NK-92 (cell line): ENCODE measurements around the gene ODF4.
"Not testable (repeated sequence)": the region's sequence is repeated elsewhere in the genome, so short reads cannot be mapped to it uniquely, and the experiment has no call there.

Source experiments
- DNase-seq: peaks from one replicate; lab custom pipeline; 2025; ENCODE audit not compliant: unreplicated experiment; lab: John Stamatoyannopoulos, UW

ODF4 gene

DNA sequence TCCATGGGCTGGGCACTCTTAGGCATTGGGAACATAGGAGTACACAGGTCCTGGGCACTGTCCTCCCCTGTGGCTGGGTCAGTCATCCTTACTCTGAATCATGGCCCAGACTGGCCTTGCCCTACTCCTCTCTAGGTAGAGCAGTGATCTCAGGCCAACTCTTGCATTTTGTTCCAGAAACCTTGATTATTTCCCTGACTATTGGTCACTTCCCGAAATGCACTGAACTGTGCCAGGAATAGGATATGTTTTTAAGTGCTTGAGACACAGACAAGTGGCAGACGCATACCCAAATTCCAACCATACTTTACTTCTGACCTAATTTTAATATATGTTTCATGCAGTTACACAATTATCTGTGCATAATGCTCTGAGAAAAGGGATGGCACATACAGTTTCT is 26.6 kb downstream of the ODF4 start:
- no peak for DNase-seq

- no peak for DNase-seq
Measured at GRCh38 chr17:8368193-8368592, 28.6 kb downstream of the ODF4 start.

GRCh38 chr17:8369944-8370343 is 30.3 kb downstream of the ODF4 start:
- no peak for DNase-seq

DNA sequence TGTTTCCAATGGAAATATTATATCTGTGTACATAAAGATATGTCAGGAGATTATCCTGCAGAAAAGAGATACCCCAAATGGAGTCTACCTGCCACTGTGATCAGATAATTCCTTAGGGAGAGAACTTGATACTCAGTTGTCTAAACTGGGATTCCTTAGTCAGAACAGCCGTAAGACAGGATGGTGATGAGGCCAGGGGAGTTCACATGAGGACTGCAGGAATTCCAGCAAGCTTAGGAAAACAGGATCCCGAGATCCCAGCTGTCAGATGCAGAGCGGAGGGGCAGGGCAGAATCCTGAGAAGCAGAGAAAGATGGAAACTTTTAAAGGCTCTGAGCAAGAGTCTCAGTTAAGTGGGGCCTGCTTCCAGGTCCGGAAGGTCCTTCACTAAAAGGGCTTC is 32.1 kb downstream of the ODF4 start:
- no peak for DNase-seq

- DNase-seq: no peak
Measured at GRCh38 chr17:8372422-8372821, 32.8 kb downstream of the ODF4 start.

- not testable (repeated sequence) for DNase-seq
Measured at GRCh38 chr17:8373856-8374255, 34.2 kb downstream of the ODF4 start.

GRCh38 chr17:8375738-8376259 is 36.2 kb downstream of the ODF4 start:
- DNase-seq: no peak

- DNase-seq: peak; percentile 29
Measured at GRCh38 chr17:8376271-8377067, 36.8 kb downstream of the ODF4 start, which contains the start of gene KRABD2. TSS of gene KRABD2 (minus strand) at chr17:8376704.

- no peak for DNase-seq
Measured at GRCh38 chr17:8377422-8377821, 37.8 kb downstream of the ODF4 start.

GRCh38 chr17:8378117-8378516 is 38.5 kb downstream of the ODF4 start:
- DNase-seq: not testable (repeated sequence)

GRCh38 chr17:8380049-8380448 is 40.4 kb downstream of the ODF4 start:
- DNase-seq: no peak

- DNase-seq: no peak
Measured at GRCh38 chr17:8382052-8382879, 42.6 kb downstream of the ODF4 start.

DNA sequence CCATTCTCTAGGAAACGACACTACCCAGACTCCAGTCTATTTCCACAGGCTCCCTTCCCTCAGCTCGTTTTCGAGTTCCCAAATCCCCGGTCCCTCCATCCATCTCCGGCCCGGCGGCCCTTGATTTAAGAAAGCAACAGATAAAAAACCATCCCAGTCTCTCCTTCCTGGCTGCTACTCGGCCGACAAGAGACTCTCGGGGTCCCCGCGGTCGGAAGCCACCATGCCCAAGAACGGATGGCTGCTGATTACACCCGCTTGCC is 43.2 kb downstream of the ODF4 start:
- DNase-seq: no peak

GRCh38 chr17:8383143-8383822 is 43.6 kb downstream of the ODF4 start, which contains the start of gene RPL26:
TSS of gene RPL26 (minus strand) at chr17:8383193. CDS start at chr17:8382310, 883 bp downstream.
- DNase-seq: peak; percentile 75

- no peak for DNase-seq
Measured at GRCh38 chr17:8384801-8385378, 45.2 kb downstream of the ODF4 start.

DNA sequence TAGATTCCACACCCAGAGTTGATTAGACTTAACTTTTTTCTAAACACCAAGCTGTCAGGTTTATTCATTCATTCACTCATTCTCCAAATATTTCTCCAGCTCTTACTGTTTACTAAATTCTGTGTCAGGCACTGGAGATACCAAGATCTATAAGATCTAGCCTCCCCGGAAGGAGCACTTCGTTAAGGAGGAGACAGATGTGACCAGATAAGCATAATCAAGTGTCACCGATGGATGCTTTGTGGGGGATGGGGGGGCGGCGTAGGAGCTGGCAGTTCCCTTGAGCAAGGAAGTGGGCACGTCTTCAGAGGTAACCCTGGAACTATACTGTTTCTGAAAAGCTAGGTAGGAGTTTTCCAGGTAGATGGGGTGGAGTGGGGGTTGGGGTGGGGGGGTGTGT is 47.2 kb downstream of the ODF4 start:
- DNase-seq: no peak

DNA sequence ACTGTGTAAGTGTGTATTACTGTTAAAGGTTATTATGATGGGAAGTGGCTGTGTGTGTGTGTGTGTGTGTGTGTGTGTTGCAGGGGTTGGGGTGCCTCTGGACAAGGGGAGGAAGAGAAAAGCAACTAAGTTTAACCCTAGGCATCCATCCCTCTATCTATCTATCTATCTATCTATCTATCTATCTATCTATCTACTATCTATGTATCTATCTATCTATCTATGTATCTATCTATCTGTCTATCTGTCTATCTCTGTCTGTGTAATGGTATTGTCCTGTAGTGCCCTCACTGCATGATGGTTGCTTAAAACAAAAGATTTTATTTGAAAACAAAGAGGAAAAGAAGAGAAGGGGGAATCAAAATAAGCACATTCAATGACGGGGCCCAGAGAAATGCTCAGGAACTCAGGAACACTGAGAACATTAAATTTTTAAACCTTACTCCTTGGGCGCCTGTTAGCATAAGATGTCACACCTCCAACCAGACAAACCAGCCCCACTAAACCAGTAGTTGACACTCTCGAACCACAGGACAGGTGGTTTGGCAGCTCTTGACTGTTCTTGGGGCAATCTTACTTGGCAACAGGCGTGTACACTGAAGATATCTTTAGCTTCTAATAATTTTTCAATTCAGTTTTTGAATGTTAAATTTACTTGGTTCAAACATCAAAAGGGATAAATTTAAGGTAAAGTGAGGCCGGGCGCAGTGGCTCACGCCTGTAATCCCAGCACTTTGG is 48.4 kb downstream of the ODF4 start:
- no peak for DNase-seq

DNA sequence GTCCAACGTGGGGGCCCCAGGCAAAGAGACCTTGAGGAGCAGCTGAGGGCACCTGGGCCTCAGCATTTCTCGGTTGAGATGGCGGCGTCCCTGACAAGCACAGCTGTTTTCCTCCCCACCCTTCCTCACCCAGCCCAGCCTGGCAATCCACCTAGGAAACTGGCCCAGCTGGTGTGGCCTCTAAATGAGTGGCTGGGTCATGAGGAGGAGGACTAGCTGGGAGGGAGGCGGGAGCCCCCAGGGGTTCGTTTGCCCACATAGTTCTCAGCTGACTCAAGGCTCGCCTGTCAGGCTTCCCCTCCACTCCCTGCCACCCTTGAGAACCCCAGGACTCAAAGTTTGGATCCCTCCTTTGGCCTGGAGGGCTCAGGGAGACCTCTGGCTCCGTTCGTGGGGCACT is 52.1 kb downstream of the ODF4 start:
- DNase-seq: no peak

GRCh38 chr17:8392274-8392673 is 52.6 kb downstream of the ODF4 start:
- DNase-seq: no peak

GRCh38 chr17:8392674-8393469 is 53.2 kb downstream of the ODF4 start:
- no peak for DNase-seq
